Measurements from ENCODE around the gene M6PR. TPM values are rescaled to one million over a fixed set of nuclear protein-coding genes. Genes with fewer than 3 reads are reported as not detected.

Gene M6PR
- 100 to 1,000 TPM in 1 of 4 donors, 10 to 100 TPM in 3; 72.8 to 122 (median 73.4) TPM for total RNA-seq

- intact Hi-C loops (cut with DNase I; ENCODE audit: low total_unique reads), result no loop called here
- DNase-seq (ENCODE audit: low spot score in 2 of 2), result peak; percentile 94 to 99
- WGBS, 2 donors, result 0% methylated on average over 59 to 66 of the region's 66 CpGs
- peak within 1 kb of the TSS; percentile 63 for H3K4me3 ChIP-seq (ENCODE audit: low read depth, poor library complexity, severe bottlenecking)
- TF ChIP-seq CTCF (IDR thresholded peaks at IDR 0.05) (no peak), POLR2A (IDR thresholded peaks at IDR 0.05) (peak in 1 of 2 donors; percentile 87)
Measured at GRCh38 chr12:8949342-8950220, at the start of gene M6PR. Gene M6PR, minus strand, starts transcription at chr12:8949645. Its CDS starts 3,241 bp downstream, at chr12:8946404.

DNA sequence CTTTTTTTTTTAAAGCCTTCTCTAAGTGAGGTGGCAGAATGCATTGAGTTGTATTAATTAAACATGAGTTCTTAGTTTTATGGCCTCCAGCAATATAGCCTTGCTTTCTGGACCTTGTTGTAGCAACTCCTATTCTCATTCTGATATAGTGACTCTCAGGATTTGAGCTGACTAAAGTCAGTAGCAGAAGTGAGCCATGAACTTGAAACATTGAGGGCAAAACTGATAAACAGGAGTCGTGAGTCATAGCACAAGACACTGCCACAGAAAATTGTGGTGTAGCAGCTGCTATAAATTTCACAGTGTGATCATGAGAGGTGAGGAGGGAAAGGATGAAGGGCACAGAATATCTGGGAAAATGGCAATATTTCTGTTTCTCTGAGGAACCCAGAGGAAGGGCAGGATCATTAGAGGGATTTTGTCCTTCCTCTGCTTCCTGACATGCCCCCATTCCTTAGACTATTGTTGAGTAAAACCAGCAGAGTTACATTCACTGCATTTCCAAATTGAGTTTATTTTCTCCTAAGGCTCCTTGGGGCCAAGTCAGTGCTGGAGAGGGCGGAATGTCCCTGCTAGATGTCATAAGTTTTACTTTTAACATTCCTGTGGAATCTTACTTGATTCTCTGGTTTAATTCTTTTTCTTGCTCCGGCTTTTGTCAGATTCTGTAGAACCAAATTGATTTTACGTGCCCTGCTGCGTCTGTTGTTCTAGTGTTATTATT lies 47.4 kb upstream of the M6PR start:
- TF ChIP-seq CTCF (IDR thresholded peaks at IDR 0.05) (no peak), POLR2A (IDR thresholded peaks at IDR 0.05) (no peak)
- H3K4me3 ChIP-seq (ENCODE audit: low read depth, poor library complexity, severe bottlenecking), result no peak overlapping the region
- intact Hi-C loops (cut with DNase I; ENCODE audit: low total_unique reads), result no loop called here
- 75 to 78% methylated on average over 5 of the region's 5 CpGs for WGBS, 2 donors
- no peak for DNase-seq (ENCODE audit: low spot score in 2 of 2)

DNA sequence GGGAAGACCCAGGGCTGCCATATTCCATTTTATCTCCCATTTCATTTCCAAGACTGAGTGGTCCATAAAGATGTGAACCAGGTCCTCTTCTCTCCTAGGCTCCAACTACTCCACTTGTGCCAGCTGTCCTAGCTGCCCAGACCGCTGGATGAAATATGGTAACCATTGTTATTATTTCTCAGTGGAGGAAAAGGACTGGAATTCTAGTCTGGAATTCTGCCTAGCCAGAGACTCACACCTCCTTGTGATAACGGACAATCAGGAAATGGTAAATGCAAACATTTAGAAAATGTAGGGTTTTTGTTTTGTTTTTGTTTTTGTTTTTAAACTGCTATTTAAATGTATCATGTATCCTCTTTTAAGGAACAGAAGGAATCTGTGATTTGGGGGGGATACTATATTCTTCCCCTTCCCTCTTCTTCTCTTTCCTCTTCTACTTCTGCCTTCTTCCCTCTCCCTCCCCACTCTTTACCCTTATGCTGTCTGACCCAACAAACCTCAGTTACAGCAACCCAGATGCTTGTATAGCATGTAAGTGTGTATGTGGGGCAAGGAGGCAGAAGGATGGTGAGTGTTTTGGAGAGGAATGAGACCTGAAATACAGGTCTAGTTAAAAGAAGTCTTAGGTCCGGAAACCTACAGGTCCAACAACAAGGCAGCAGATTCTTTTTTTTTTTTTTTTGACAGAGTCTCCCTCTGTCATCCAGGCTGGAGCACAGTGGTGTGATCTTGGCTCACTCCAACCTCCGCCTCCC lies 45.8 kb upstream of the M6PR start:
- H3K4me3 ChIP-seq (ENCODE audit: low read depth, poor library complexity, severe bottlenecking), result no peak overlapping the region
- intact Hi-C loops (cut with DNase I; ENCODE audit: low total_unique reads), result no loop called here
- 86 to 87% methylated on average over 4 of the region's 4 CpGs for WGBS, 2 donors
- DNase-seq (ENCODE audit: low spot score in 2 of 2), result no peak
- TF ChIP-seq CTCF (IDR thresholded peaks at IDR 0.05) (no peak), POLR2A (IDR thresholded peaks at IDR 0.05) (no peak)

- no peak overlapping the region for H3K4me3 ChIP-seq (ENCODE audit: low read depth, poor library complexity, severe bottlenecking)
- intact Hi-C loops (cut with DNase I; ENCODE audit: low total_unique reads), result no loop called here
- TF ChIP-seq POLR2A (IDR thresholded peaks at IDR 0.05) (no peak), CTCF (IDR thresholded peaks at IDR 0.05) (no peak)
- DNase-seq (ENCODE audit: low spot score in 2 of 2), result no peak
- WGBS, 2 donors, result 86 to 91% methylated on average over 3 of the region's 3 CpGs
Measured at GRCh38 chr12:8993827-8994226, 44.4 kb upstream of the M6PR start.

GRCh38 chr12:8991371-8992345 lies 42.2 kb upstream of the M6PR start:
- H3K4me3 ChIP-seq (ENCODE audit: low read depth, poor library complexity, severe bottlenecking), result no peak overlapping the region
- intact Hi-C loops (cut with DNase I; ENCODE audit: low total_unique reads), result no loop called here
- 70 to 73% methylated on average over 6 of the region's 6 CpGs for WGBS, 2 donors
- TF ChIP-seq POLR2A (IDR thresholded peaks at IDR 0.05) (no peak), CTCF (IDR thresholded peaks at IDR 0.05) (no peak)
- DNase-seq (ENCODE audit: low spot score in 2 of 2), result no peak
